HG02571 (cell line): ENCODE data around the gene CHRNE.
"Not testable (repeated sequence)": the region's sequence is repeated elsewhere in the genome, so short reads cannot be mapped to it uniquely, and the experiment has no call there.

Experiments
- ATAC-seq: cut with Tn5 transposase; IDR thresholded peaks from one replicate; pipeline ENCODE4 v1.9.1; 2021; ENCODE audit warnings: mild to moderate bottlenecking, moderate library complexity; ENCODE audit not compliant: unreplicated experiment

CHRNE gene

DNA sequence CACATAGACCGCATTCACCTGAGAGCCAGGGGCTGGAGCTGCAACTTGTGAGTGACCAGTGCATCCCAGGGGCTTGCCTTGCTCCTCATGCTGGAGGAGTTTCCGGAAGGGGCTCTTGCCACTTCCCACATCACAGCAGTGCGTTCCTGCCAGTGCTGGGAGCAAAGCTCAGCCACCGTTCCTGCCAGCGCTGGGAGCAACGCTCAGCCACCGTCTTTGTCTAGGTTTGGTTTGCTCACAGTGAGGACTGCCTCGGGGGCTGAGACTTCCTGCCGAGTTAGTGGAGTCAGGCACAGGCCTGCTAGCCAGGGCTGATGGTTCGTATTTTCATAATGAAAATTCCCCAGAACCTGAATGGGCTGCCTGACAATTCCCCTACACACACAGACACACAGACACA is 5.4 kb upstream of the CHRNE start:
- ATAC-seq: no peak

DNA sequence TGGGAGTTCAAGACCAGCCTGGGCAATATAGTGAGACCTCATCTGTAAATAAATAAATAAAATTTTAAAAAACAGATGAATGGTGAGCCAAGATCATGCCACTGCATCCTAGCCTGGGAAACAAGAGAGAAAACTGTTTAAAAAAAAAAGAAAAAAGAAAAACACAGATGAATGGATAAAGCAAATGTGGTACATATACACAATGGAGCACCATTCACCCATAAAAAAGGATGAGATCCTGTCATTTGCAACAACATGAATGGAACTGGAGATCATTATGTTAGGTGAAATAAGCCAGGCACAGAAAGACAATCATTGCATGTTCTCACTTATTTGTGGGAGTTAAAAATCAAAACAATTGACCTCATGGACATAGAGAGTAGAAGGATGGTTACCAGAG is 3.7 kb upstream of the CHRNE start:
- ATAC-seq: not testable (repeated sequence)

DNA sequence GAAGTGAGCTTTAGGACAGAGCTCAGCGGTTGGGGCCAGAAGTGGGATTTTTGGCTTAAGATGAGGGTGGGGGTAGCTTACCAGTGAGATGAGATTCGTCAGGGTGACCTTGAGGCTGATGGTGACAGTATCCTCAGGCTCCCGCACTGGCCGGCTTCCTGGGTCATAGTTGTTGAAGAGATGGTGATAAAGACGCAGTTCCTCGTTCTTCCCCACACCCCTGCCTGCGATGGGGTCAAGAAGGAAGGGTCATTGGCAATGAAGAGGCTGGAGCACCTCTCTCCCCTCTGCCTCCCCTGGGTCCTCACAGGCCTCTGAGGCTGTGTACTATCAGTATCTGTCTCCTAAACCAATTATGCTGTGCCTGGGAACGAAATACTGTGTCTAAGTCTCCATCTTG is 358 bp downstream of the CHRNE start:
- no peak for ATAC-seq

DNA sequence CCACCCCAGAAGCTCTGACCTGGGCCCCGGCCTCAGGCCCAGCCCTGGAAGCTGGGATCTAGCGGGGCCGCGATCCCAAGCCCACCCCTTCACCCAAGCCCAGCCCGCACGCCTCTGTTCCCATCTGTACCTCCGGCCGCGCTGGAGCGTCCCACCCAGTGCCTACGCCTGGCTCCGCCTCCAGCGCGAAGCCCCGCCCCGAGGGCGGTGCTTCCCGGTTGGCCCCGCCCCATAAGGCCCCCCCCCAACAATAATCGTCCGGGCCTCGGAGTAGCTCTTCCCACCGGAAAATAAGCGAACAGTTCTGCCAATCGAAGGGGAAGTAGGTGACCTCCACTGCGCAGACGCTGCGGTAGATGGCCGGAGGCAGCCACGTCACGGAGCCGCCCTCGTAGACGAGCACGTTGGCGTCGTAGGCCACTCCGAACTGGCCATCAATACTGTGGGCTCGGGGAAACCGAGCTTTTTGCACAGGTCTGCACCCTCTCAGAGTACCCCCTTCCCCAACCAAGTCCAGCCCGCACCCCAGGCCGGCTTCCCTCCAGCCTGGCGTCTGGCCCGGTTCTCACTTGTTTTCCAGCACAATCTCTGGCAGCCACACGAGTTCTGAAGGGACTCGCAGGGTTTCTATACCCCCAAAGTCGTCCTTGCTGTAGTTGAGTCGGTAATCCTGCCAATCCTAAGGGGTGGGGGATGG is 1.1 kb downstream of the CHRNE start:
- ATAC-seq: no peak

DNA sequence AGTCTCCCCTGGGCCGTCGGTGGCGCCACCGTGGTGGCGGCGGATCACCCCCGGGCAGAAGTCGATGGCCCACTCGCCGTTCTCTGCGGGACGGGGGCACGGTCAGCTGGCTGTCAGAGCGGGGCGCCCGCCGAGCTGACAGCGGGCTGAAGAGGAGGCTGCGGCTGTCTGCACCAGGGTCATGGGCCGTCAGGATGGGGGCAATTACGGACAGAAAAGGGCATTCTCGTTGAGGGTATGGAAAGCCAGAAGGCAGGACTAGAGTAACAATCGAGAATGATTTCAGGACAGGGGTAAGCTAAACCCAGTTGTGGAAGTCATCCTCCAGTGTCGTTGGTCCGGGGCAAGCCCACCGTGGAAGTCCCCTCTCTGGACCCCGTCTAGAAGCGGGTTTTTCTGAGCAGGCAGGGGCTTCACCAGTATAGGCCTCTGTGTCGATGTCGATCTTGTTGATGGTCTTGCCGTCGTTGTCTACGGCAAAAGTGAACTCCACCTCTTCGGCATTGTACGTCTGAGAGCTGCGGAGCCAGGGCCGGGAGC is 1.7 kb downstream of the CHRNE start:
- no peak for ATAC-seq

DNA sequence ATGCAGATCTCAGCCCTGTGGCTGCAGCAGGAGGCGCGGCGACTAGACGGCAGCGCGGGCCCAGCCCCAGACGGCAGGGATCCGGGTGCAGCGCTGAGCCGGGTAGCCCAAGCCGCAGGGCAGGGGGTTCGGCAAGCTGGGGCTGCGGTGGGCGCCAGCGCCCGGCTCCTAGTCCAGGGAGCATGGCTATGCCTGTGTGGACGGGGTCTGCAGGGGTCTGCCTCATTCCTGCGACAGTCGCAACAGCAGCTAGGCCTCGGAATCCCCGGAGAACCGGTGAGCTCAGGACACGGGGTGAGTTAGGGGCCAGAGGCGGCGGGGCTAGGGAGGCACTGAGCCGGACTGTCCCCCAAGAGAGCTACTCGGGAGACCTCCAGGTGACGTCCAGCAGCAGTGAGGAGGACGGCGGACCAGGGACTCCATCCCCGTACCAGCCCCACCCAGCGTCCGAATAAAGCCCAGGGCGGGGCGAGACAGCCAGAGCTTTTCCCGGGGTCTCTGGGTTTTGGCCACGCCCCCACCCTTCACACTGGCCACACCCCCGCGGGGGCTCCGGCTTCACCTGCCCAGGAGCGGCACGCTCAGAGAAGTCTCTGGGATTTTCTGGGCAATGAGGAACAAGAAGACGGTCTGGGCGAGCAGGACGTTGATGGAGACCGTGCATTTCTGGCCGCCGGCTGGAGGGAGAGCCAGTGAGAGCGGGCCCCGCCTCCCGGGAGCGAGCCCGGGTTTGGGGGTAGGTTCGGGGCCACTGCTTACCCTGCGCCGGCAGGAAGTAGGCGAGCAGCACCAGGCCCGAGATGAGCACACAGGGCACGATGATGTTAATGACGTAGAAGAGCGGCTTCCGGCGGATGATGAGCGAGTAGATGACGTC is 2.4 kb downstream of the CHRNE start:
- no peak for ATAC-seq

DNA sequence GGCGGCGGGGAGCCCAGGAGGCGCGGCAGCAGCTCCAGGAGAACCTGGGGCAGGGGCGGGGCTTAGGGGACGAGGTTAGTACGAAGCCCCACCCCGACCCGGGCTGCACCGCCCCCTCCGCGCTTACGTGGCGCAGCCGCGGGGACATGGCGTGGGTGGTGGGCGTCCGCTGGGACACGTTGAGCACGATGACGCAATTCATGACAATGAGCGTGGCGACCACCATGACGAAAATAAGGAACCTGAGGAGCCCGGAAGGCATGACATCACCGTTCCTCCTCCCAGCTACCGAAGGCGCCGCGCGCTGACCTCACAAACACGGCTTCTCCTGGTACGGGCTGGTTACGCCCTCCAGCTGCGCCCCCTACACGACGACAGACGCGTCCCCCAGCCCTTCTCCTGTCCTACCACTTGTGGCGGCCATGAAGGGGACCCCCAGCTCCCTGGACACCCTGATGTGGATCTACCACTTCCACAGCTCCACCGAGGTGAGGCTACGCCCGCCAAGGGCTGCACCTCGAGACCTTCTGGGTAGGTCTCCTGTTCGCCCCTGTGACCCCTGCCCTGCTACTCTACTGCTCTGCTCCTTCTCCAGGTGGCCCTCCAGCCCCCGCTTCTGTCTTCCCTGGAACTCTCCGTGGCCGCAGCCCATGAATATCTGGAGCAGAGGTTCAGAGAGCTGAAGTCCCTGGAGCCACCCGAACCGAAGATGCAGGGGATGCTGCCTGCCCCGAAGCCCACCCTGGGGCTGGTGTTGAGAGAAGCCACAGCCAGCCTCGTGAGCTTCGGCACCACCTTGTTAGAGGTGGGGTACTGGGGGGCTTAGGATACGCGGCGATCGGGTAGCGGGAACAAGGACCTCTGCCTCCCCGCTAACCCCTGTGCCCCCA is 3.3 kb downstream of the CHRNE start, which contains the start of gene C17orf107:
Gene C17orf107 (plus strand): TSS at position 196 of the 890 bp plus-strand sequence. CDS start 227 bp downstream, at position 423.
- ATAC-seq: no peak

DNA sequence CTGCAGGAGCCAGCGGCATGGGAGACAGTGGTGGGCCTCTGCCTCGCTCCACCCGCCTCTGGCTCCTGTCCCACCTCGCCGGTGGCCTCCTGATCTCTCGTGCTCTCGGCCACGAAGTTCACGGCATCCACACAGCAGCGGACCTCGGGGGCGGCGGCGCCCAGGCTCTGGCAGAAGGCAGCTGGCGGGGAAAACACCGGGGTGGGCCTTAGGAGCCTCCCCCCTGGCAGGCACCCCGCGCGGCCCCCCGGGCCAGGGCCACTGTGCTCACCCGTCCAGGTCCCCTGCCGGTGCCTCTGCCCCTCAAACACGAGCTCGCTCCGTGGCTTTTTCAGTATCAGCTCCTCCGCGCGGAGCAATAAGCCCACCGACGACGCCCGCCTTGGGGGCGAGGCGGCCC is 4.0 kb downstream of the CHRNE start:
- ATAC-seq: no peak

DNA sequence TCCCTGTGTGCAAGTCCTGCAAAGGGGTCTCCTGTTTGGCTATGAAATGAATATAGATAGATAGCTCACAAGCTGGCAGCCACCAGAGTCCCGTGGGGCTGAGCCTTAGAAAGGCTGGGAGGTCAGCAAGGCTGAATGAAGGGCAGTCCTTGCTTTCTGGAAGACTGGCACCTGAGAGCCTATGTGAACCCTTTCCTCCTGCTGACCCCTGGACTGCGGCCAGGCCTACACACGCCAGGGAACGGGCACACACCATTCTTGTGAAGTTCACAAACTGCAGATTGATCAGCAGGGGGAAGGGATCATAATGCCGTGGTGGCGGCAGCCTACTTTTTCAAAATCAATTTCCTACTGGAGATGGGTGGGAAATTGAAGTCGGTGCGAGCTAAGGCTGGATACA is 4.5 kb downstream of the CHRNE start:
- no peak for ATAC-seq

DNA sequence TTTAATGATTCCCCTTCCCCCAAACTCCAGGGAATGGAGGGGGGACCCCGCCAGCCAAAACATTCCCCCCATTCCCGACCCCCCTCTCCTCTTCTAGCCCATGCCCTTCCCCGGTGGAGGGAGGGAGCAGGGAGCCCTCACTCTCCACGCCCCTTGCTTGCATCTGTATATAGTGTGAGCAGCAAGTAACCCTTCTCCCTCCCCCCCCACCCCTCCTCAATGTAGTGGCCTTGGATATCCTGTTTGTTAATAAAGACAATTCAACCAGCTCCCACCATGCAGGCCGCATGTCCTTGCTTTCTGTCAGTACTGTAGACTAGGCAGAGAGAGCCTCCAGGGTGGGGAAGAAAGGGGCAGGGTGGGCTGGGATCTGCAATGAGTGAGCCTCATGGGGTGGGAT is 5.1 kb downstream of the CHRNE start:
- no peak for ATAC-seq

DNA sequence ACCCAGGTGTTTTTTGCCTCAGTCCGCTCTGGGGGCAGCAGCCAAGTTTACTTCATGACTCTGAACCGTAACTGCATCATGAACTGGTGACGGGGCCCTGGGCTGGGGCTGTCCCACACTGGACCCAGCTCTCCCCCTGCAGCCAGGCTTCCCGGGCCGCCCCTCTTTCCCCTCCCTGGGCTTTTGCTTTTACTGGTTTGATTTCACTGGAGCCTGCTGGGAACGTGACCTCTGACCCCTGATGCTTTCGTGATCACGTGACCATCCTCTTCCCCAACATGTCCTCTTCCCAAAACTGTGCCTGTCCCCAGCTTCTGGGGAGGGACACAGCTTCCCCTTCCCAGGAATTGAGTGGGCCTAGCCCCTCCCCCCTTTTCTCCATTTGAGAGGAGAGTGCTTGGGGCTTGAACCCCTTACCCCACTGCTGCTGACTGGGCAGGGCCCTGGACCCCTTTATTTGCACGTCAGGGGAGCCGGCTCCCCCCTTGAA is 5.7 kb downstream of the CHRNE start:
- no peak for ATAC-seq

DNA sequence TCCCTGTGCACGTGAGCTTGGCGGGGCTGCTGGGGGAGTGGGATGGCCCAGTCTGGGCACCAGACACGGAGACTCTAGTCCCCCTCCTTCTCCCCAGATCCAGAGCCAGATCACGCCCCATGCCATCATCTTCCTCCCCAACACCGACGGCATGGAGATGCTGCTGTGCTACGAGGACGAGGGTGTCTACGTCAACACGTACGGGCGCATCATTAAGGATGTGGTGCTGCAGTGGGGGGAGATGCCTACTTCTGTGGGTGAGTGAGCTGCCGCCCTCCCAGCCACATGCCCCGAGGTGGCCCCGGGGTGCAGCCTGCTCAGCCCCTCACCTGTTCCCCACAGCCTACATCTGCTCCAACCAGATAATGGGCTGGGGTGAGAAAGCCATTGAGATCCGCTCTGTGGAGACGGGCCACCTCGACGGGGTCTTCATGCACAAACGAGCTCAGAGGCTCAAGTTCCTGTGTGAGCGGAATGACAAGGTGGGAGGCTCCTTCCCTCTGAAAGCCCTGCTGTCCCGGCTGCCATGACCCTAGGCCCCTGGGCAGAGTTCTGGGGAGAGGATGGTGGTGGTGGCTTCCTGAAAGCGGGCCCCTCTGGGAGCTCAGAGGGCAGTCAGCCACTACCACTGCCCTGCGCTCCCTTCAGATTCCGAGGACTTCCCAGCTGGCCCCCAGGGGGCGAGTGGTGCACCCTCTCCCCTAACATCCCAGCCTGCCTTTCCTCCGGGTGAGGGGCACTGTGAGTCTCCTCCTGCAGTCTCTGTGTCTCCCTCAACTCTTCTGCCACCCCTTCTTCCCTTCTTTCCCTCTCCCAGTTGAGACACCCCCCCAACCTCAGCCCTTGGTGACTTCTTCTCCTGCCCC is 6.3 kb downstream of the CHRNE start:
- no peak for ATAC-seq

DNA sequence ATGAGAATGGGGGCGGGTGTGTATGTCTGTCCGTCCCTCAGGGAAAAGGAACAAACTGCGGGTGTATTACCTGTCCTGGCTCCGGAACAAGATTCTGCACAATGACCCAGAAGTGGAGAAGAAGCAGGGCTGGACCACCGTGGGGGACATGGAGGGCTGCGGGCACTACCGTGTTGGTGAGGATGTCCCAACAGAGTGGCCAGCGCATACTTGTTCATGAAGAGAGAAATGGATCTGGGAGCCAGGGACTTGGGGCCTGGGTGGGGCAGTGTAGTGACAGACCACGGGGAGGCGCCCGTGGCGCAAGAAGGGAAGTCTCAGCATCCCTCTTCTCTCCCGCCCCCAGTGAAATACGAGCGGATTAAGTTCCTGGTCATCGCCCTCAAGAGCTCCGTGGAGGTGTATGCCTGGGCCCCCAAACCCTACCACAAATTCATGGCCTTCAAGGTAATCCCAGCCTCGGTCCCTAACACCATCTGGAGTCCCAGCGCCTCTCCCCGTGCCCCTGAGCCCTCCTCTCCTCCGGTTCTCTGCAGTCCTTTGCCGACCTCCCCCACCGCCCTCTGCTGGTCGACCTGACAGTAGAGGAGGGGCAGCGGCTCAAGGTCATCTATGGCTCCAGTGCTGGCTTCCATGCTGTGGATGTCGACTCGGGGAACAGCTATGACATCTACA is 7.1 kb downstream of the CHRNE start:
- ATAC-seq: no peak

DNA sequence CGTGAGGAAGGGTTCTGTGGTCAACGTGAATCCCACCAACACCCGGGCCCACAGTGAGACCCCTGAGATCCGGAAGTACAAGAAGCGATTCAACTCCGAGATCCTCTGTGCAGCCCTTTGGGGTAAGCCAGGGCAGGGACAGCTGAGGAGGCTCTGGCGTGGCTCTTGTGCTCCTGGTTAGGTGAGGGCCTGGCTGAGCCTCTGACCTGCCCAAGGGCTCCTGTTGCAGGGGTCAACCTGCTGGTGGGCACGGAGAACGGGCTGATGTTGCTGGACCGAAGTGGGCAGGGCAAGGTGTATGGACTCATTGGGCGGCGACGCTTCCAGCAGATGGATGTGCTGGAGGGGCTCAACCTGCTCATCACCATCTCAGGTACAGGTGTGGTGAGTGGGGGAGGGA is 7.8 kb downstream of the CHRNE start:
- no peak for ATAC-seq

DNA sequence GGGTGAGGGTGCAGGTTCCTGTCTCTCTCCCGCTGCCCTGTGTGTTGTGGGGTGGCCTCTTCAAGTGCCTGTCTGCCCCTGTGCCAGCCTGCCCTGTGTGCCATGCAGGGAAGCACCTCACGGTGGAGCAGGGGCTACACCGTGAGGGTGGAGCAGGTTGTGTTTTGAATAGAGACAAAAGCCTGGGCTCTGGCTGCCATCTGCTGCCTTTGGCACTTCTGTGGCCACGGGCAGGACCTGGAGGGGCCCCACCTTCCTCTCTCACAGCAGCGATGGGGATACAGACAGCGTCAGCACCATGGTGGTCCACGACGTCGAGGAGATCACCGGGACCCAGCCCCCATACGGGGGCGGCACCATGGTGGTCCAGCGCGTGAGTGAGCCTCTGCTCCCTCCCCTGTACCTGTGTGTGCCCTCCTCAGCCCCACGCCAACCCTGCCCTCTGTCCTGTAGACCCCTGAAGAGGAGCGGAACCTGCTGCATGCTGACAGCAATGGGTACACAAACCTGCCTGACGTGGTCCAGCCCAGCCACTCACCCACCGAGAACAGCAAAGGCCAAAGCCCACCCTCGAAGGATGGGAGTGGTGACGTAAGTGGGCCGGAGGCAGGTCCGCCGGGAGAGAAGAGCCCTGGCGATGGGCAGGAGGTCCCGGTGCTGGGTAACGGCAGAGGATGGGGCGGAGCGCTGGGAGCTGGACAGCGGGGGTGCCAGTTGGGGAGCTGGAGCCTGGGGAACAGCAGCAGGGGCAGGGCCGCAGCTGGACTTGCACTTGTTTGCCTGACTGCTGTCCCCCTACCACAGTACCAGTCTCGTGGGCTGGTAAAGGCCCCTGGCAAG is 9.0 kb downstream of the CHRNE start:
- no peak for ATAC-seq

DNA sequence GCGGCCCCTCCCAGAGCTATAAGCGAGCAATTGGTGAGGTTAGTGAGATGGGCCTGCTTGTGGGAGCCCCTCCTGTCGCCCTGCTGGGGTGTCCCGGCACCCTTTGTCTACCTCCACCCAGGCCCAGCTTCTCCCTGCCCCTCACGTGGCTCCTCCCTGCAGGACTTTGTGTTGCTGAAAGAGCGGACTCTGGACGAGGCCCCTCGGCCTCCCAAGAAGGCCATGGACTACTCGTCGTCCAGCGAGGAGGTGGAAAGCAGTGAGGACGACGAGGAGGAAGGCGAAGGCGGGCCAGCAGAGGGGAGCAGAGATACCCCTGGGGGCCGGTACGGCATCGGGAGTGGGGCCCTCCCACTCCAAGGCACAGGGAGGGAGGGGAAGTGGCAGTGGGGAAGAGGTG is 9.6 kb downstream of the CHRNE start:
- ATAC-seq: no peak

DNA sequence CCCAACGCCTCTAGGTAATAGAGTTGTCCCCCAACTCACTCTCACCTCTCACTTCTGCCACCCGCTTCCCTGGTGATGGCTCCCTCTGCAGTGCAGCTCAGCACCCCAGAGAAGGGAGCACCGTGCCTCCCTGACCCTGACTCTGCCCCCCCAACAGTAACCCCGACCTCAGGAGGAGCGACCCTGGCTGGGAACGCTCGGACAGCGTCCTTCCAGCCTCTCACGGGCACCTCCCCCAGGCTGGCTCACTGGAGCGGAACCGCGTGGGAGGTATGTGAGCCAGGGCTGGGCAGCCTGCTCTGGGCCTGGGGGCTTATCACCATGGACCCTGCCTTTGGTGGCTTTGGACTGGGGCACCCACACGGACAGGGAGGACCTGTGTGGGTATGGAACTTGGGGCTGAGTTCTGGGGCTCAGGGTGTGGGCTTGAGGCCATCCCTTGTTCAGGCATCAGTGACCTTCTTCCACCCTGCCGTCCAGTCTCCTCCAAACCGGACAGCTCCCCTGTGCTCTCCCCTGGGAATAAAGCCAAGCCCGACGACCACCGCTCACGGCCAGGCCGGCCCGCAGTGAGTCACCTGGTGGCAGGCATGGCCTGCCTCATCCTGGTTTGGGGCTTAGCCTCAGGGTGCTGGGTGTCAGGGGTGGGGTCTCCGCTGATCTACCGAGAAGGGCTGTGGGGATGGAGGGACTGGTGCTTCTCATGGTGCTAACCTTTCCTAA is 10.2 kb downstream of the CHRNE start:
- ATAC-seq: no peak
